ENCODE measurements around the gene FNBP1. TPM values are rescaled to one million over a fixed set of nuclear protein-coding genes. Genes with fewer than 3 reads are reported as not detected.

The FNBP1 gene
- total RNA-seq, 1 donor from 2014 or later: 47.1 TPM

DNA sequence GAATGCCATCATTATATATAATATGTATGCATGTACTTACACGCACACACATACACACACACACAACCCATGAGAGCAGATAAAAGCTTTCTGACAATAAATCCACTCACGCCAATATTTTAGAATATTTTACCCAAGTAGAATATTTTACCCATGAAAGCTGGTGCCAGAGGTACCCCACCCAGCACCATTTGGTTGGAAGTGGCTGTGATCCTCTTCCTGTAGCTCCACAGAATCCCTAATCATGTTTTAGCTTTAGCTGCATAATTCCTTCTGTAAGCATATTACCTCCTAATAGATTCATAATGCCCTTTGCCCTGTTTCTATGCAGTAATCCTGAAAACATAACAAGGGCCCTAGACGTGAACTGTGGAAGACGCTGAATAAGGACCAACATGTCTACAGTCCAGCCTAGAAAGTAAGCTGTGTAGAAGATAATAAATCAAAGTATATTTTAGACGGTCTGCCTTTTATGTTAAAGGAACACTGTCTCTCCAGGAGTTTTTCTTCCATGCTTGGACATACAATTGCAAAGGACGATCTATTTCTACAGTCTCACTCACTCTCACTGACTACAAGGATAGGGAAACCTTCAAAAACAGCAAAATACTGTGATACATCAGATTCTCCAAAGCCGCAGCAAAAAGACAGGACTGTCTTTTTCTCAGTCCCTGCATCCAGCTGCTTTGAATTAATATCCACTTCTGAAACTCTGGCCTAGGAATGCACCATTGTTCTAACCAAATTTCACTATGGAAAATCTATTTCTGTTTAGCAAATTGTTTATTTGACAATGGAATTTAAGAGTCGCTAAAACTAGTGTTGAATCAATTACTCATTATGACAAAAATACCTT, 109.6 kb downstream of the FNBP1 start:
- H3K9me3 ChIP-seq: no peaks in the 10 kb centered on the region
- H3K27ac ChIP-seq: peak overlapping the region; percentile 64
- peaks cover 63% of the 10 kb centered on the region for H3K4me1 ChIP-seq
- H3K27me3 ChIP-seq: no peaks in the 10 kb centered on the region
- DNase-seq (ENCODE audit: extremely low spot score in 2 of 2): no peak
- no peak for TF ChIP-seq POLR2AphosphoS5 (IDR thresholded peaks at IDR 0.05; ENCODE audit: insufficient read depth in 1 of 2, low read depth in 1 of 2)
- TF ChIP-seq POLR2A (IDR thresholded peaks at IDR 0.05): no peak
- no peak for TF ChIP-seq CTCF (IDR thresholded peaks at IDR 0.05)
- H3K36me3 ChIP-seq: peaks cover 0 to 8% of the 10 kb centered on the region in 2 donors
- no peak overlapping the region for H3K4me3 ChIP-seq
- intact Hi-C loops (cut with DNase I): no loop called here

DNA sequence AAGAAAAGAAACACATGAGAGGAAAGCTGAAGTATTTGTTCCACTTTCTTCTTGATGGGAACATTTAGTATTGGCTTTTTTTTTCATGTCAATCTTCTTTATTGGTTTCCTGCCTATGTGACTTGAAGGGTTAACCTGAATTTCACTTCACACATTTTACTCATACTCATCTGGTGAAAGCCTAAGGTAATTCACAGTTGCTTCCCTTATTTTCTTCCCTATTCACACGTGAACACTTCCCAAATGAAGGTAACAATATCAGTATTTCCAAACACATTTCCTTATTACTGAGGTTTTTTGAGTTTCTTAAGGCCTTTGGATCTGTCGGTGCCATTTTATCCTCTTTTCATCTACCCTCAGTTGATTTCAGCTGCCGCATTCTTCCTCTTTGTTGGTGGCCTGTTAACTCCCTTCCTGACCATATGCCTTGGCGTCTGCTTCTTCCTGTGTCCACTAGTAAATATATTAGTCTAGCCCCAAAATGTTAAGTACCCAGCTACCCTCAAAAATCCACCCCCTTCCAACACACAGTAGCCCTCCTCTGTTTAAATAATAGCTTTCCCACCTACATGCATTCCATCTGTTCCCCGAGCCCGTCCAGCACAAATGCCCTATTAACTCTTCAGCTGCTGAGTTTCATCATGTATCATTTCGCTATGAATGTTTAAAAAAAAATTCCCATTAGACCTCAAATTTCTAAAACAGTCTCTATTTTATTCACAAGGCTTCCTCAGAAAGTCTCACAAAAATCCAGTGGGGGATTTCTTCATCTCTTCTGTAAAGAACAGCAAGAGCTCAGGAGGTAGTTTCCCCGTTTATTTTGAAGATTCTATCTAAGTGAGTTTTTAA, 110.5 kb downstream of the FNBP1 start:
- Histone ChIP-seq H3K9me3 (no peaks in the 10 kb centered on the region), H3K27me3 (no peaks in the 10 kb centered on the region), H3K27ac (peak overlapping the region; percentile 64), H3K36me3 (peaks cover 0 to 16% of the 10 kb centered on the region in 2 donors), H3K4me1 (peaks cover 55% of the 10 kb centered on the region), H3K4me3 (no peak overlapping the region)
- no peak for DNase-seq (ENCODE audit: extremely low spot score in 2 of 2)
- intact Hi-C loops (cut with DNase I): no loop called here
- TF ChIP-seq CTCF (IDR thresholded peaks at IDR 0.05) (no peak), POLR2A (IDR thresholded peaks at IDR 0.05) (no peak), POLR2AphosphoS5 (IDR thresholded peaks at IDR 0.05; ENCODE audit: insufficient read depth in 1 of 2, low read depth in 1 of 2) (no peak)

DNA sequence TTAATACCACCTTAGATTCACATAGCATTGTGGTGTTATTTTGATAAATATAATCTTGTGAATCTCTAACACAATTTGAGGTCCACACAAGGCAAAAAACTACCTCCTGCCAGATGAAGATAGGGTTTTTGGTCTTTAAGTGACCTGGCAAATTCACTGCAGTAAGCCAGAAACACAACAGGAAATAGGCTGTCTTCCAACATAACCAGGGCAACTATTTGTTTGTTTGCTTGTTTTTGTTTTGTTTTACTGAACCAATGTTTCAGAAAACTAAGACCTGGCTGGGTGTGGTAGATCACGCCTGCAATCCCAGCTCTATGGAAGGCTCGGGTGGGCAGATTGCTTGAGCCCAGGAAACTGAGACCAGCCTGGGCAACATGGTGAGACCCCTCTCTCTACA, 112.2 kb downstream of the FNBP1 start:
- intact Hi-C loops (cut with DNase I): no loop called here
- H3K4me1 ChIP-seq: peaks cover 55% of the 10 kb centered on the region

GRCh38 chr9:129929496-129930125, 113.4 kb downstream of the FNBP1 start:
- no peaks in the 10 kb centered on the region for H3K9me3 ChIP-seq
- peaks cover 45% of the 10 kb centered on the region for H3K4me1 ChIP-seq
- no peak overlapping the region for H3K27ac ChIP-seq
- intact Hi-C loops (cut with DNase I): no loop called here
- no peaks in the 10 kb centered on the region for H3K27me3 ChIP-seq
- TF ChIP-seq POLR2AphosphoS5 (IDR thresholded peaks at IDR 0.05; ENCODE audit: insufficient read depth in 1 of 2, low read depth in 1 of 2) (no peak), POLR2A (IDR thresholded peaks at IDR 0.05) (no peak), CTCF (IDR thresholded peaks at IDR 0.05) (no peak)
- peaks cover 0 to 41% of the 10 kb centered on the region in 2 donors for H3K36me3 ChIP-seq
- DNase-seq (ENCODE audit: extremely low spot score in 2 of 2): no peak
- no peak overlapping the region for H3K4me3 ChIP-seq

More for the DNA sequence above, 112.2 kb downstream of the FNBP1 start:
- Histone ChIP-seq H3K4me3 (no peak overlapping the region), H3K9me3 (no peaks in the 10 kb centered on the region), H3K36me3 (peaks cover 0 to 34% of the 10 kb centered on the region in 2 donors), H3K27ac (peak overlapping the region; percentile 16), H3K27me3 (no peaks in the 10 kb centered on the region)
- no peak for TF ChIP-seq CTCF (IDR thresholded peaks at IDR 0.05)
- no peak for TF ChIP-seq POLR2AphosphoS5 (IDR thresholded peaks at IDR 0.05; ENCODE audit: insufficient read depth in 1 of 2, low read depth in 1 of 2)
- TF ChIP-seq POLR2A (IDR thresholded peaks at IDR 0.05): no peak
- DNase-seq (ENCODE audit: extremely low spot score in 2 of 2): no peak

Measured in vagina (tissue), 2 donors.